ENCODE data around the gene KIF2A.

The KIF2A gene

GRCh38 chr5:62412549-62413329, 106.7 kb downstream of the KIF2A start, which contains the start of gene IPO11 (continued):
- TF ChIP-seq ZEB2 (tag by site-specific recombination; IDR thresholded peaks at IDR 0.05) (no peak; the same call in 1 of the 2 replicates), ZNF366 (tag by site-specific recombination; conservative IDR thresholded peaks at IDR 0.05) (0 out of 2 replicates have a peak, but pooled peaks have one; percentile 29), ZNF394 (tag by site-specific recombination; IDR thresholded peaks at IDR 0.05; ENCODE audit: borderline replicate concordance) (no peak), GLIS2 (tag by site-specific recombination; IDR thresholded peaks at IDR 0.05) (no peak), ZNF776 (tag by site-specific recombination; IDR thresholded peaks at IDR 0.05; ENCODE audit: borderline replicate concordance) (no peak), ZNF292 (tag by site-specific recombination; IDR thresholded peaks at IDR 0.05; ENCODE audit: borderline replicate concordance, low read depth) (no peak), ZNF138 (tag by site-specific recombination; IDR thresholded peaks at IDR 0.05; ENCODE audit: borderline replicate concordance) (no peak), ZNF677 (tag by site-specific recombination; IDR thresholded peaks at IDR 0.05) (no peak), ZFHX2 (tag by site-specific recombination; conservative IDR thresholded peaks at IDR 0.05) (peak; percentile 95), SCRT2 (tag by site-specific recombination; IDR thresholded peaks at IDR 0.05) (no peak), ZNF274 (IDR thresholded peaks at IDR 0.05; ENCODE audit: low read length) (no peak), ZNF274 (tag by site-specific recombination; IDR thresholded peaks at IDR 0.05; ENCODE audit: borderline replicate concordance) (no peak), ZBTB21 (tag by site-specific recombination; IDR thresholded peaks at IDR 0.05) (no peak; the same call in 1 of the 2 replicates), ZNF658 (tag by site-specific recombination; IDR thresholded peaks at IDR 0.05) (no peak), ZNF785 (tag by site-specific recombination; IDR thresholded peaks at IDR 0.05) (0 out of 2 replicates have a peak, but pooled peaks have one; percentile 39), ZNF747 (tag by site-specific recombination; IDR thresholded peaks at IDR 0.05) (no peak), ZNF645 (tag by site-specific recombination; IDR thresholded peaks at IDR 0.05) (no peak), SETDB1 (IDR thresholded peaks at IDR 0.05; ENCODE audit: insufficient read length, low read length) (no peak), WT1 (tag by site-specific recombination; IDR thresholded peaks at IDR 0.05) (peak; percentile 39; the same call in 1 of the 2 replicates), KLF17 (tag by site-specific recombination; IDR thresholded peaks at IDR 0.05) (peak; percentile 42; the same call in 1 of the 2 replicates), ZNF501 (tag by site-specific recombination; IDR thresholded peaks at IDR 0.05) (peak; percentile 92), TRIM28 (IDR thresholded peaks at IDR 0.05; ENCODE audit: borderline replicate concordance, low read length) (no peak), ZNF155 (tag by site-specific recombination; IDR thresholded peaks at IDR 0.05) (no peak), ZNF704 (tag by site-specific recombination; IDR thresholded peaks at IDR 0.05) (no peak), HIC1 (tag by site-specific recombination; IDR thresholded peaks at IDR 0.05) (no peak), ZIC2 (tag by site-specific recombination; IDR thresholded peaks at IDR 0.05) (no peak), ZNF133 (tag by site-specific recombination; IDR thresholded peaks at IDR 0.05) (no peak), ZNF600 (tag by site-specific recombination; IDR thresholded peaks at IDR 0.05) (no peak), YY1 (tag by site-specific recombination; IDR thresholded peaks at IDR 0.05) (peak; percentile 97), ZNF169 (tag by site-specific recombination; IDR thresholded peaks at IDR 0.05) (no peak), ZNF214 (tag by site-specific recombination; IDR thresholded peaks at IDR 0.05; ENCODE audit: borderline replicate concordance) (no peak), RBAK (tag by site-specific recombination; IDR thresholded peaks at IDR 0.05) (no peak)
- TF ChIP-seq, protein P1, sequence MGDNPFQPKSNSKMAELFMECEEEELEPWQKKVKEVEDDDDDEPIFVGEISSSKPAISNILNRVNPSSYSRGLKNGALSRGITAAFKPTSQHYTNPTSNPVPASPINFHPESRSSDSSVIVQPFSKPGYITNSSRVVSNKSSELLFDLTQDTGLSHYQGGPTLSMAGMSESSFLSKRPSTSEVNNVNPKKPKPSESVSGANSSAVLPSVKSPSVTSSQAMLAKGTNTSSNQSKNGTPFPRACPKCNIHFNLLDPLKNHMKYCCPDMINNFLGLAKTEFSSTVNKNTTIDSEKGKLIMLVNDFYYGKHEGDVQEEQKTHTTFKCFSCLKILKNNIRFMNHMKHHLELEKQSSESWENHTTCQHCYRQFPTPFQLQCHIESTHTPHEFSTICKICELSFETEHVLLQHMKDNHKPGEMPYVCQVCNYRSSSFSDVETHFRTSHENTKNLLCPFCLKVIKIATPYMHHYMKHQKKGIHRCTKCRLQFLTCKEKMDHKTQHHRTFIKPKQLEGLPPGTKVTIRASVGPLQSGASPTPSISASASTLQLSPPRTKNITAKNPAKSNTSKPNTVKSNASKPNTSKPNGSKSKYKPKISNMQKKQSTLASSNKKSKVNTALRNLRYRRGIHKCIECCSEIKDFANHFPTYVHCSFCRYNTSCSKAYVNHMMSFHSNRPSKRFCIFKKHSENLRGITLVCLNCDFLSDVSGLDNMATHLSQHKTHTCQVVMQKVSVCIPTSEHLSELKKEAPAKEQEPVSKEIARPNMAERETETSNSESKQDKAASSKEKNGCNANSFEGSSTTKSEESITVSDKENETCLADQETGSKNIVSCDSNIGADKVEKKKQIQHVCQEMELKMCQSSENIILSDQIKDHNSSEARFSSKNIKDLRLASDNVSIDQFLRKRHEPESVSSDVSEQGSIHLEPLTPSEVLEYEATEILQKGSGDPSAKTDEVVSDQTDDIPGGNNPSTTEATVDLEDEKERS (tag by site-specific recombination; IDR thresholded peaks at IDR 0.05), result no peak
